HepG2 (cell line): Measurements from ENCODE around the gene CA14. TPM values are rescaled to one million over a fixed set of nuclear protein-coding genes. Genes with fewer than 3 reads are reported as not detected.
A peak's percentile ranks its signal among the peaks of the same experiment; 100 is the strongest.

Experiments used
- CAMTA2 ChIP-seq: sonication (generic); formaldehyde crosslinking; IDR thresholded peaks from 2 replicates; pipeline ENCODE4 v1.4.0; 2020; ENCODE audit warnings: mild to moderate bottlenecking, missing genetic modification reagents, borderline replicate concordance
- CHD4 ChIP-seq: fragments of 200-600 bp; sonication (generic); IDR thresholded peaks from 2 replicates; pipeline ENCODE4 v1.7.0; 2017; ENCODE audit warnings: mild to moderate bottlenecking, low read length, borderline replicate concordance
- IRF1 ChIP-seq: sonication (generic); formaldehyde crosslinking; IDR thresholded peaks from 2 replicates; pipeline ENCODE4 v1.4.0; 2020; ENCODE audit warnings: low read depth, mild to moderate bottlenecking, missing genetic modification reagents
- ISL2 ChIP-seq: sonication (generic); formaldehyde crosslinking; IDR thresholded peaks from 2 replicates; pipeline ENCODE4 v1.5.0; 2020; ENCODE audit warnings: missing genetic modification reagents
- MLLT10 ChIP-seq: sonication (generic); formaldehyde crosslinking; IDR thresholded peaks from 2 replicates; pipeline ENCODE4 v1.4.0; 2020; ENCODE audit warnings: missing genetic modification reagents
- NRL ChIP-seq: sonication (generic); formaldehyde crosslinking; IDR thresholded peaks from 2 replicates; pipeline ENCODE4 v1.5.0; 2020; ENCODE audit warnings: missing genetic modification reagents, mild to moderate bottlenecking, moderate library complexity, borderline replicate concordance
- PAWR ChIP-seq: sonication (generic); formaldehyde crosslinking; IDR thresholded peaks from 2 replicates; pipeline ENCODE4 v1.4.0; 2020; ENCODE audit warnings: missing genetic modification reagents, mild to moderate bottlenecking, borderline replicate concordance
- SPEN ChIP-seq: sonication (generic); formaldehyde crosslinking; IDR thresholded peaks from 2 replicates; pipeline ENCODE4 v1.5.1; 2020; ENCODE audit warnings: low read depth, mild to moderate bottlenecking, missing genetic modification reagents
- STAG1 ChIP-seq: sonication (generic); formaldehyde crosslinking; IDR thresholded peaks from 2 replicates; pipeline ENCODE4 v1.4.0; 2020; ENCODE audit warnings: missing genetic modification reagents
- U2AF1 ChIP-seq: fragments of 200-400 bp; formaldehyde crosslinking; optimal IDR thresholded peaks from 2 replicates; pipeline ENCODE3; 2017; ENCODE audit warnings: mild to moderate bottlenecking, low read depth, low read length
- ZGPAT ChIP-seq: IDR thresholded peaks from 2 replicates; pipeline ENCODE4 v1.6.1; 2016; ENCODE audit warnings: mild to moderate bottlenecking
- ZNF501 ChIP-seq: sonication (generic); formaldehyde crosslinking; IDR thresholded peaks from 2 replicates; pipeline ENCODE4 v1.5.1; 2020; ENCODE audit warnings: mild to moderate bottlenecking, moderate library complexity, missing genetic modification reagents
- ZNF605 ChIP-seq: sonication (generic); formaldehyde crosslinking; IDR thresholded peaks from 2 replicates; pipeline ENCODE4 v1.8.0; 2022; ENCODE audit warnings: mild to moderate bottlenecking, missing genetic modification reagents
- ZNF841 ChIP-seq: sonication (generic); formaldehyde crosslinking; IDR thresholded peaks from 2 replicates; pipeline ENCODE4 v1.8.1; 2023; ENCODE audit warnings: missing genetic modification reagents, borderline replicate concordance
- polyA plus RNA-seq, 8 experiments: library from polyadenylated mRNA; depleted of rRNA in 3 of 8; stranded (reverse) in 7 of 8; unstranded in 1 of 8; fragments of >200 nt; fragmentation: Illumina TruSeq in 4 of 8; extraction: Trizol in 4 of 8; gene quantifications; 2 replicates each; pipeline versions ENCODE4 v1.2.1 to v1.2.3, GENCODE V29; 2011 to 2016; ENCODE audit warnings: low read depth in 4 of 8, missing spikeins in 1 of 8, mixed read lengths in 1 of 8; ENCODE audit not compliant: insufficient read depth in 1 of 8
- total RNA-seq, 5 experiments: library from RNA; depleted of rRNA; stranded (reverse); fragments of >200 nt; fragmentation: Illumina TruSeq; extraction: Trizol; gene quantifications; 2 replicates each; pipeline ENCODE4 v1.2.3, GENCODE V29; 2016; ENCODE audit warnings: low read depth in 1 of 5
- TF ChIP-seq, protein P1 (sequence below): sonication (generic); formaldehyde crosslinking; IDR thresholded peaks from 2 replicates; pipeline ENCODE4 v1.4.0; 2020; ENCODE audit warnings: mild to moderate bottlenecking, missing genetic modification reagents
- TF ChIP-seq, protein P2 (sequence below), 2 experiments: sonication (generic) in 1 of 2; formaldehyde crosslinking in 1 of 2; IDR thresholded peaks; 2 replicates each; pipeline versions ENCODE4 v1.5.1 to v1.6.1; 2011 to 2020; ENCODE audit warnings: borderline replicate concordance in 1 of 2, low read depth in 1 of 2, low read length in 1 of 2, mild to moderate bottlenecking in 1 of 2, missing genetic modification reagents in 1 of 2, moderate library complexity in 1 of 2

The CA14 gene
- total and polyA plus RNA-seq, 2 of the 13 experiments (the other 11 are each of a cell fraction or from before 2014, with no cell fraction given): 2.4 to 8.5 TPM

DNA sequence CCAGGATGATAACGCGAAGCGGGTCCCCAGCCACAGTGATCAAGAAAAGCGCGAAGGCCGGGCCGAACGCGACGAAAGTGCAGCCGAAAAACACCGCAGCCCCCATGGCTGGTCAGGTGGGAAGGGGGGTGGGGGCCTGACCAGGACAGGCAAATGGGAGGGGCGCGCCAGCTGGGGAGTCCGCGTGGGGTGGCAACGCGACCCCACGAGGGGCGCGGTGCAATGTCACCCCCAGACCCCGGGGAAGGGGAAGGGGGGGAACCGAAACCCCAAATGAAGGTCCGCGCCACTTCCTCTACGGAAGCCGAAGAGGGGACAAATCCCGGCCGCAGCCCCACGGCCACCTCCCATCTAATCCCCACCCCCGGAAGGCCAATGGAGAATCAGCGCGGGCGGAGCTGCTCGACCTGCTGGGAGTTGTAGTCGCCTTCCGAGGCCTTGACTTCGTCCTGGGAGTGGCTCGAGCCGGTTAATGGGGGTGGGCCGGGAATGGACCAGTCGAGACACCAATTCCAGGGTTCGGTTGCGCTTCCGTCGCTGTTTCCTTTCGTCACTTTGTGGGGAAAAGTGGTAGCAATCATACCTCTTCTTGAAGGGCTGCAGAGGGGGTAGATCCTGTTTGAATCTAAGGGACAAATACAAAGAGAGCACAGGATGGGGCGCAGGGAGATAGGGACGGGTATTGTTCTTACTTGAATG is 11.3 kb downstream of the CA14 start, which contains the start of gene APH1A (continued):
- TF ChIP-seq, protein P1, sequence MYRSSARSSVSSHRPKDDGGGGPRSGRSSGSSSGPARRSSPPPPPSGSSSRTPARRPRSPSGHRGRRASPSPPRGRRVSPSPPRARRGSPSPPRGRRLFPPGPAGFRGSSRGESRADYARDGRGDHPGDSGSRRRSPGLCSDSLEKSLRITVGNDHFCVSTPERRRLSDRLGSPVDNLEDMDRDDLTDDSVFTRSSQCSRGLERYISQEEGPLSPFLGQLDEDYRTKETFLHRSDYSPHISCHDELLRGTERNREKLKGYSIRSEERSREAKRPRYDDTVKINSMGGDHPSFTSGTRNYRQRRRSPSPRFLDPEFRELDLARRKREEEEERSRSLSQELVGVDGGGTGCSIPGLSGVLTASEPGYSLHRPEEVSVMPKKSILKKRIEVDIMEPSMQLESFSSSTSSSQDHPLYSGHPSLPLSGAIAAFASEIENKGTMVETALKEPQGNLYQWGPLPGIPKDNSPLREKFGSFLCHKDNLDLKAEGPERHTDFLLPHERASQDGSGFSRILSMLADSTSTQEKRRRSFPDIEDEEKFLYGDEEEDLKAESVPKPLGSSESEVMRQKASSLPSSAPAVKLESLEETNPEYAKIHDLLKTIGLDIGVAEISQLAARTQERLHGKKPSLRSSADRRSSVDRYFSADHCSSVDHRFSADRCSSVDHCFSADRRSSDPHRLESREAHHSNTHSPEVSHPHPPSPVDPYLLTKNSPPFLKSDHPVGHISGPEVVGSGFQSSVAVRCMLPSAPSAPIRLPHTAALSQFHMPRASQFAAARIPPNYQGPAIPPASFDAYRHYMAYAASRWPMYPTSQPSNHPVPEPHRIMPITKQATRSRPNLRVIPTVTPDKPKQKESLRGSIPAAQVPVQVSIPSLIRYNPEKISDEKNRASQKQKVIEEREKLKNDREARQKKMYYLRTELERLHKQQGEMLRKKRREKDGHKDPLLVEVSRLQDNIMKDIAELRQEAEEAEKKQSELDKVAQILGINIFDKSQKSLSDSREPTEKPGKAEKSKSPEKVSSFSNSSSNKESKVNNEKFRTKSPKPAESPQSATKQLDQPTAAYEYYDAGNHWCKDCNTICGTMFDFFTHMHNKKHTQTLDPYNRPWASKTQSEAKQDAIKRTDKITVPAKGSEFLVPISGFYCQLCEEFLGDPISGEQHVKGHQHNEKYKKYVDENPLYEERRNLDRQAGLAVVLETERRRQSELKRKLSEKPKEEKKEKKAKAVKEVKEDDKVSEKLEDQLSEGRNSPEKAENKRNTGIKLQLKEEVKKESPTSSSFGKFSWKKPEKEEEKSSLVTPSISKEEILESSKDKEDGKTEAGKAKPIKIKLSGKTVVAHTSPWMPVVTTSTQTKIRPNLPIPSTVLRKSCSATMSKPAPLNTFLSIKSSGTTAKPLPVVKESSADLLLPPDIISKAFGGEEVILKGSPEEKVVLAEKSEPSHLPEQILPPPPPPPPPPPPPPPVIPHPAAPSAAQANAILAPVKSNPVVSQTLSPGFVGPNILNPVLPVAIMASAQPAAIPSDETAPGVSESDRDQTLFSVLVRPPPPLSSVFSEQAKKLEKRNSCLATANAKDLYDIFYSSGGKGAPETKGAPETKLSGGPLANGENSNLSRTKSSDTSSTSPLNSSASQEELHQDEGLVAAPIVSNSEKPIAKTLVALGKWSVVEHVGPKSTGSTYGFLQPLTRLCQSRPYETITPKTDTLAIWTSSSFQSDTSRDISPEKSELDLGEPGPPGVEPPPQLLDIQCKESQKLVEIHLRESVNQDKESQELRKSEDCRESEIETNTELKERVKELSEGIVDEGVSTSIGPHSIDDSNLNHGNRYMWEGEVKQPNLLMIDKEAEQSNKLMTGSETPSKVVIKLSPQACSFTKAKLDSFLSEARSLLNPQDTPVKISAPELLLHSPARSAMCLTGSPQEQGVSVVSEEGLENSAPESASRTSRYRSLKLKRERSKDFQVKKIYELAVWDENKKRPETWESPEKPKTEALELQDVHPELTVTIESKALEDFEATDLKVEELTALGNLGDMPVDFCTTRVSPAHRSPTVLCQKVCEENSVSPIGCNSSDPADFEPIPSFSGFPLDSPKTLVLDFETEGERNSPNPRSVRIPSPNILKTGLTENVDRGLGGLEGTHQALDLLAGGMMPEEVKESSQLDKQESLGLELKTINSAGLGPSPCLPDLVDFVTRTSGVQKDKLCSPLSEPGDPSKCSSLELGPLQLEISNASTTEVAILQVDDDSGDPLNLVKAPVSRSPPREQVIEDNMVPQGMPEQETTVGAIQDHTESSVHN (CRISPR knock-in tag): no peak
- TF ChIP-seq ZNF605 (CRISPR knock-in tag): peak; percentile 61
- no peak for TF ChIP-seq CAMTA2 (CRISPR knock-in tag)
- TF ChIP-seq CHD4: no peak
- TF ChIP-seq SPEN (CRISPR knock-in tag): no peak; the same call in 1 of the 2 replicates
- peak; percentile 52; the same call in 1 of the 2 replicates for TF ChIP-seq ZNF501 (CRISPR knock-in tag)
- no peak for TF ChIP-seq IRF1 (CRISPR knock-in tag)
- TF ChIP-seq ISL2 (CRISPR knock-in tag): peak; percentile 57; the same call in 1 of the 2 replicates
- TF ChIP-seq, protein P2, sequence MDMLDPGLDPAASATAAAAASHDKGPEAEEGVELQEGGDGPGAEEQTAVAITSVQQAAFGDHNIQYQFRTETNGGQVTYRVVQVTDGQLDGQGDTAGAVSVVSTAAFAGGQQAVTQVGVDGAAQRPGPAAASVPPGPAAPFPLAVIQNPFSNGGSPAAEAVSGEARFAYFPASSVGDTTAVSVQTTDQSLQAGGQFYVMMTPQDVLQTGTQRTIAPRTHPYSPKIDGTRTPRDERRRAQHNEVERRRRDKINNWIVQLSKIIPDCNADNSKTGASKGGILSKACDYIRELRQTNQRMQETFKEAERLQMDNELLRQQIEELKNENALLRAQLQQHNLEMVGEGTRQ (IDR thresholded peaks at IDR 0.05; ENCODE audit: low read depth, low read length): no peak
- TF ChIP-seq, protein P2 (CRISPR knock-in tag; IDR thresholded peaks at IDR 0.05; ENCODE audit: borderline replicate concordance): no peak
- TF ChIP-seq PAWR (CRISPR knock-in tag): no peak
- TF ChIP-seq ZGPAT (CRISPR knock-in tag): peak; percentile 92; the same call in 1 of the 2 replicates
- no peak for TF ChIP-seq U2AF1
- no peak for TF ChIP-seq STAG1 (CRISPR knock-in tag)
- TF ChIP-seq NRL (CRISPR knock-in tag): no peak
- no peak for TF ChIP-seq MLLT10 (CRISPR knock-in tag)
- no peak for TF ChIP-seq ZNF841 (CRISPR knock-in tag)
